EL (cell line): ENCODE results near the gene RFFL.
"Not testable (repeated sequence)": the region's sequence is repeated elsewhere in the genome, so short reads cannot be mapped to it uniquely, and the experiment has no call there.

Experiments
- DNase-seq: peaks from one replicate; pipeline ENCODE4 v3.0.0-alpha.2; 2016

Gene RFFL, protein sequence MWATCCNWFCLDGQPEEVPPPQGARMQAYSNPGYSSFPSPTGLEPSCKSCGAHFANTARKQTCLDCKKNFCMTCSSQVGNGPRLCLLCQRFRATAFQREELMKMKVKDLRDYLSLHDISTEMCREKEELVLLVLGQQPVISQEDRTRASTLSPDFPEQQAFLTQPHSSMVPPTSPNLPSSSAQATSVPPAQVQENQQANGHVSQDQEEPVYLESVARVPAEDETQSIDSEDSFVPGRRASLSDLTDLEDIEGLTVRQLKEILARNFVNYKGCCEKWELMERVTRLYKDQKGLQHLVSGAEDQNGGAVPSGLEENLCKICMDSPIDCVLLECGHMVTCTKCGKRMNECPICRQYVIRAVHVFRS

DNA sequence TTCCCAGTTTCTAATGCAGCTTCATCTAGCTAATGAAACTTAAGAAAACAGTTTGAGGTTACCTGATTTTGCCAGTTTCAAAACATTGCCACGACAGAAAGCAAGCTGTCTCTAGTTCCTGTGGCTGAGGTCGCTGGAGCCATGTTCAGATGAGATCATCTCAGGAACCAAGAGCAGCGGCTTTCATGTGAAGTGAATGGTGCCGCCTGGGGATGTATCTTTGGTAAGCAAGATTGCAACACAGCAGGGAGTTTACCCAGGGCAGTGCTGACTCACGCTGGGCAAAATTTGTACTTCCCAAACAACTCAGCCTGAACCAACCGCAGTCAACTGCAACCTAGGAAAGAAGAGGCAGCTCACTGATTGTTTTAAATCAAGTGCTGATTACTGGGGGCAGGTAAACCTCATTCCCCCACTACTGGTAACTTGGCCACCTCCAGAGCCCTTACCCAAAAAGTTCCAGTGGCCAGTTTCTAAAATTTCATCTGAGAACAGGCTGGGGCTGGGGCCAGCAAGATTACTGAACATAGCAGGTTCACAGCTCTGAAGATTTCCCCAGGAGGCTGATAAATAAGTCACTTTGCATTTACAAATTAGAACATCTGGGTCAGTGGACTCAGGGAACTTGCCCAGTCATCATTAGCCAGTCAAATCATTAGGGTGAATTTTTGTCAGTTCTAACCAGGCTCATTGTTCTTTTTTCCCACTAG, at the start of gene RFFL:
TSS of gene RFFL (minus strand) at position 194 of the 710 bp plus-strand sequence. CDS start 37,154 bp downstream, outside the sequence.
- peak; percentile 98 for DNase-seq

DNA sequence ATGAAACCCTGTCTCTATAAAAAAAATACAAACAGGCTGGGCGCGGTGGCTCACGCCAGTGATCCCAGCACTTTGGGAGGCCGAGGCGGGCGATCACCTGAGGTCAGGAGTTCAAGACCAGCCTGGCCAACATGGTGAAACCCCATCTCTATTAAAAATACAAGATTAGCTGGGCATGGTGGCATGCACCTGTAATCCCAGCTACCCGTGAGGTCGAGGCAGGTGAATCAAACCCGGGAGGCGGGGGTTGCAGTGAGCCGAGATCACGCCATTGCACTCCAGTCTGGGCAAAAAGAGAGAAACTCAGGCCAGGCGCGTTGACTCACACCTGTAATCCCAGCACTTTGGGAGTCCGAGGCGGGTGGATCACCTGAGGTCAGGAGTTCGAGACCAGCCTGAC, 47.3 kb upstream of the RFFL start:
- DNase-seq = not testable (repeated sequence)

DNA sequence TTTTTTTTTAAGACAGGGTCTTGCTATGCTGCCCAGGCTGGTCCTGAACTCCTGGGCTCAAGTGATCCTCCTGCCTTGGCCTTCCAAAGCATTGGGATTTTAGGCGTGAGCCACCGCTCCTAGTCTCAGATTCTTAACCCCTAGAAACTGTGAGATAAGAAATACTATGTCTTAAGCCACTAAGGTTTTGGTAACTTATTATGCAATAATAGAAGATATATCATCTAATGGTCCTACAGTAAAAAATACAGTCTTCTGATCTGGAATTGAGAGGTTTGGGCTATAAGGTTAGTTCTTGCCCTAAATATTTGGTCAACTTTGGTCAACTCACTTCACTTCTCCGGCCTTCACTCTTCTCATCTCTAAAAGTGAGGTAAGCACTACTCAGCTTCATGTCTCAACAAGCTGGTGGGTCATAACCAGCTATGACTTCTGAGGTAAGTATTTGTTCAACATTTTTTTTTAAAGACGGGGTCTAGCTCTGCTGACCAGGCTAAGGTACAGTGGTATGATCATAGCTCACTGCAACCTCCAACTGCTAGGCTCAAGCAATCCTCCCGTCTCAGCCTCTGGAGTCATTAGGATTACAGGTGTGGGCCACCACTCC, 41.4 kb upstream of the RFFL start:
- no peak for DNase-seq

DNA sequence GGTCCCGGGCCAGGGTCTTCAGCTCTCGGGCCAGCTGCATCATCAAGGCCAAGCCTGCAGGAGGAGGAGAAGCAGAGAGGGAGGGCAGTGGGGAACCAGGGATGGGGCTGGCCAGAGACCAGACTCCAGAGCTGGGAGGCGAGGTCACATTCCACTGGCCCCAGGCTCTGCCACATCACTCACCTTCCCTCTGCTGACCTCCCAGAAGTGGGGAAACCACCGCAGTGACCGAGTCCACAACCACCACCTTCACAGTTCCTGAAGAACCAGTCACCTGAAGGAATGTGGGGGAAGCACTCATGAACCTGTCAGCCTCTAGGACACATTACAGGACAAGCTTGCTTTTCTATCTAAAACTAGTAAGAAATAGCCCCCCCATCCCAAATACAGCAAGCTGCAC, 39.8 kb upstream of the RFFL start:
- no peak for DNase-seq

DNA sequence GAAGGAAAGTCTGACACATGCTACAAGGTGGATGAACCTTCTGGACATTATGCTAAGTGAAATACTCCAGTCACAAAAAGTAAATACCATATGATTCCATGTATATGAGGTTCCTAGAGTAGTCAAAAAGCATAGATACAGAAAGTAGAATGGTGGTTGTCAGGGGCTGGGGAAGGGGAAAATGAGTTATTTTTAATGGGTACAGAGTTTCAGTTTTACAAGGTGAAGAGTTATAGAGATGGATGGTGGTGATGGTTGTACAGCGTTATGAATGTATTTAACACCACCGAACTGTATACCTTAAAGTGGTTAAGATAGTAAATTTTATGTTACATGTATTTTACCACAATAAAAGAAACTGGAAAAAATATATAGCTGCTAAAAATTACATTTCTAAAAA, 38.2 kb upstream of the RFFL start:
- no peak for DNase-seq

DNA sequence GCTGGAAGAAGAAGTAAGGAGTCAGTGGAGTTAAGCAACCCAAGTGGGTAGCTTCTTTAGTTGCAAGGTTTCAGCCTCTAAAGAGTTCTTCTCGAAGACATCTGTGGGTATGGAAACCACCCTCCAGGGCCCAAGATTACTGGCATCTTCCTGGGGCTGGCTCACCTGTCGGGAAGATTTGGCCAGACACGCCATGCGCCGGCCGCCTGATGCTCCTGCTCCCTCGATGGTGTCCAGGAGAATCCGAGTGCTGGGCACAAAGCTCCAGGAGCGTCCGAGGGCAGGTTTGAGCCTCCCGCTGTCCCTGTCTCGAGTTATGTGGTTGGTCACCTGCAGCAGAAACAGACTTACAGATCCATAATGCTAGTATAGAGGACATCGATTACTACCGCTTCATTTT, 37.5 kb upstream of the RFFL start:
- no peak for DNase-seq

DNA sequence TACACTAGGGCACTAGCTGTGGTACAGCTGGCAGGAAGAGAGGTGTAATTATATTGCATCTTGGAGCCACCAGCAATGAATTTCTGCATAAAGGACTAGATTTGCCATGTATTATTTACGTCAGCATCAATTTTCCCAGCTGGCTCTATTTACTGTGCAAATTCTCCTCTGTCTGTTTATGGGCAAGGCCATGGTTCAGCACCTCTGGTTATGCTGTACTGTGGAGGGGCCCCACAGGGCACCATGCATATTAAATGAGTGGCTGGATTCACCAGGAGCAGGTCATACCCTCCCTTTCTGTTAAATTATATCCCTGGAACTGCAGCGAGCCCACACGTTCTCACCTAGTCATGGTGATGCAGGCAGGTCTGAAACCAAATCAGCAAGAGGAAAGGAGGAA, 36.4 kb upstream of the RFFL start:
- DNase-seq = no peak

DNA sequence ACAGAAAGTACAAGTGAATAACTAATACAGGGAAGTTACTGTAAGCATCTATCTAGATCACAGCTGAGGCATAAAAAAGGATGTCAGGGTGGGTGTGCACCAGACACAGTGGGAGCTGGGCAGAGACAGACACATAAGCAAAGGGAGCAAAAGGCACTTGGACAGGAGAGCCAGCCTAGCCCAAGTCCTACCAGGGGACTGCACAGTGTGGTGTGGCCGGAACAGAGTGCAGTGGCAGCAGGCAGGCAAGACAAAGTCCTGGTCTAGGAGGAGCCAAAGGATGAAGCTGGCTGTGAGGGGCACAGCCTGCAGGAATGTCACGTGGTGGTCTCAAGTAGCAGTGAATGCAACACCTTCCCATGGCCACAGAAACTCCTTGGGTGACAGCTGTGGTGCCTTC, 34.3 kb upstream of the RFFL start:
- DNase-seq = no peak

DNA sequence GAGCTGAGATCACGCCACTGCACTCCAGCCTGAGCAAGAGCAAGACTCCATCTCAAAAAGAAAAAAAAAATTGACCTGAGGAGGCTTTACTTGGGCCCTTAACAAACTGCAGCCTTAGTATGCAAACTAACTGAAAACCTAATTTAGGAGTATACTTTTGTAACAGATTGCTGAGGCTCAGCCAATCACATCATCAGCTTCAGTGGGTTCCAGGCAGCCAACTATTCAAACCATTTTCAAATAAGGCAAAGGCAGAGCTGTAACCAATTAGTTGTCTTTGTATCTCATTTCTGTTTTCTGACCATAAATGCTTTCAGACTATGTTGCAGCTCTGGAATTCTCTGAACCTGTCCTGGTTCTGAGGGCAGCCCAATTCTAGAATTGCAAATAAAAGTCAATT, 32.2 kb upstream of the RFFL start:
- DNase-seq = no peak

DNA sequence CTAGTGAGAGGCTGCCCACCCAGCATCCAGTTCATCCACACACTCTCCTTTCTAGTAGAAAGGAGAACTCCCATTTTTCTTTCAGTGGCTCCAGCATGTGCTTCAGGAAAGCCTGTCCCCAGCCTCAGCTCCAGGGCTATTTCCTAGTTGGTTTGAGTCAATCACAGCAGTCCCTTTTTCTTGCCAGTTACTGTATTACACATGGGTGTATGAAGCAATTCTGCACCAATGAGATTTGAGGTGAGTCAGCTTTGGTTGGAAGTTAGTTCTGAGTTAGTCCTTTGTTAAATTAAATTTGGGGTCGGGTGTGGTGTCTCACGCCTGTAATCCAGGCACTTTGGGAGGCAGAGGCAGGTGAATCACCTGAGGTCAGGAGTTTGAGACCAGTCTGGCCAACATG, 31.4 kb upstream of the RFFL start:
- peak; percentile 80 for DNase-seq

DNA sequence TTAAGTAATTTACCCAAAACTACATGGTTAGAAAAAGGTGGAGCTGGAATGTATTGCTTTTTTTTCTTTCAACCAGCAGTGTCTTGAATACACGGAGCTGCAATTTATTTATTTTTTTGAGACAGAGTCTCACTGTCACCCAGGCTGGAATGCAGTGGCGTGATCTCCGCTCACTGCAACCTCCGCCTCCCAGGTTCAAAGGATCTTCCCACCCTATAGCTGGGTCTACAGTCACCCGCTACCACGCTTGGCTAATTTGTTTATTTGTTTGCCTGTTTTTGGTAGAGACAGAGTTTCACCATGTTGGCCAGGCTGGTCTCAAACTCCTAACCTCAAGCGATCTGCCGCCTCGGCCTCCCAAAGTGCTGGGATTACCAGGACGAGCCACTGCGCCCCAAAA, 27.2 kb upstream of the RFFL start:
- not testable (repeated sequence) for DNase-seq

DNA sequence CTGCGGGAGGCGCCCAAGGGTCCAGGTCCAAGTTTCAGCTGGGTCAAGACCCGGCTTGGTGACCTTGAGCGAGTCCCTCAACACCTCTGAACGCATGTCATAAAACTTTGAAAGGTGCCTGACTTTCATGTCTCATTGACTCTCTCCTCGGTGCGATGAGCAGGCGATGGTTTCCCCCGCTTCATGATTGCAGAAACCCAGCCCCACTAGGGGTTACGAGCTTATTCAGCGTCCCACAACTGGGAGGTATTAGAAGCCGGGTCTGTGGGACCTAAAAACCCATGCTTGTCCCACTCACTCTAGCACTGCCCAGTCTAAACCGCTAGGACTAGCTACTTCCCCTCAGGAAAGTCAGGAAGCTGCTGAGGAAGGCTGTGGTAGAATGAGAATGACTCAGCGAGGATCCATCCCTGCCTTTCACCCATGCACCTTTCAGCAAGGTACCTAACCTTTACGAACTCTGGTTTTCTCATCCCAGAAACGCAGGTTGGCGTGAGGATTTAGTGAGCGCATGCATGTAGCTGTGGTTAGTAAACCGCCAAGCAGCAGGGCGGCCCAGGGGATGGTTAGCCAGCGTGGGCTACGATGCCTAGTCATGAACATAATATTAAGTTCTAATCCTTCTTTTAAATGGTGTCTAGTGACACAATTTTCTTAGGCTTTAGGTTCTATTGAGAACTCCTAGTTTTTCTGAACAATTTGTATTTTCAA, 26.2 kb upstream of the RFFL start:
- DNase-seq = peak; percentile 65

DNA sequence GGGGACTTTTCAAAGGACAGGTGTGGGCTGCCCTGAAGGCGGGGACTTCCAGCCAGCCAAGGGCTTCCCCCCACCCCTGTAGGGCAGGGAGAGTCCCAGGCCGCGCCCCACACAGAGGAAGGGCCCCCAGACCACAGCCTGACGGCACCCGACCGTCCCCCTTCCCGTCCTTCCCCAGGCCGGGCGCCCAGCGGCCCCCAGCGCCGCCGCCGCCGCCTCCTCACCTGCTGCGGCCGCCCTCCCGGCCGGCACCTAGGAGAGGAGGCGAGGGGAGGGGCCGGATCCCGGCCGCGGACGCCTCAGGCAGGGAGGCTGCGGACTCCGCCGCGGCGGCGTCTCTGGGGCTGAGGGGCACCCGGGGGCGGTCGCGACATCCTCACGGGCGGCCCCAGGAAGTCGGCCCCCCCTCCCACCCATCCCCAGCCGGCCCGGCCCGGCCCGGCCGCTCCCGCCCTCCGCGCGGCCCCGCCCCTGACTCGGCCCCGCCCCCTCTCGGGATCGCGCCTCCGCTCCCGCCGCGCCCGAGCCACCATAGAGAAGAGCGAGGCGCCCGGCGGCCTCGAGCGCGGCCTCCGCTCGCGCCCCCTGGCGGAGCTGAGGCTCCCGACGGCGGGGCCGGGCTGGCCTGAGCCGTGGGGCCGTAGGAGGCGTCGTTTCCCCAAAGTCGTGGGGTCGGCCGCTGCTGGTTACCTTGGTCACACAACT, 25.5 kb upstream of the RFFL start:
- DNase-seq = peak; percentile 87

DNA sequence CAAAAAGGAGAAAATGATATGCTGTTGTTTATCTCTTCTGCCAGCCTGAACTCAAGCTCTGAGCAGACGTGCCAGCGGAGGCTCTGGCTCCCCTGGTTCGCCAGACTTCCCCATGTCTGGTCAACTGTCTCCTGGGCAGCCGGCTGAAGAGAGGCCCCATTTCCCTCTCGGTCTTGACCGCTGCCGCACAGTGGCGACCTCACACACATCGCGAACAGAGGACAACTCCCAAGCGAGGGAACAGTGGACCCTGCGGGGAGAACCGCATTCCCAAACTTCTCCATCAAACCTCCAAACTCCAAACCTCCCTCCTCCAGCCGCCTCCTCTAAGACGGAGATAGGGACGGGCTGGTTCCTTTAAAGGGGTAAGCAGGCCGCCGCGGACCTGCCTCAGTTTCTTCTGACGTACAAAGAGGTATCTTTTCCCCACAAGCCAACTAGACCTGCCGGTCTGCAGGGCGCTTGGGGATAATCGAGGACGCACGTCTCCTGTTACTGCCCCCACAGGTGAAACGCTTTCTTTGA, 24.9 kb upstream of the RFFL start:
- peak; percentile 65 for DNase-seq

DNA sequence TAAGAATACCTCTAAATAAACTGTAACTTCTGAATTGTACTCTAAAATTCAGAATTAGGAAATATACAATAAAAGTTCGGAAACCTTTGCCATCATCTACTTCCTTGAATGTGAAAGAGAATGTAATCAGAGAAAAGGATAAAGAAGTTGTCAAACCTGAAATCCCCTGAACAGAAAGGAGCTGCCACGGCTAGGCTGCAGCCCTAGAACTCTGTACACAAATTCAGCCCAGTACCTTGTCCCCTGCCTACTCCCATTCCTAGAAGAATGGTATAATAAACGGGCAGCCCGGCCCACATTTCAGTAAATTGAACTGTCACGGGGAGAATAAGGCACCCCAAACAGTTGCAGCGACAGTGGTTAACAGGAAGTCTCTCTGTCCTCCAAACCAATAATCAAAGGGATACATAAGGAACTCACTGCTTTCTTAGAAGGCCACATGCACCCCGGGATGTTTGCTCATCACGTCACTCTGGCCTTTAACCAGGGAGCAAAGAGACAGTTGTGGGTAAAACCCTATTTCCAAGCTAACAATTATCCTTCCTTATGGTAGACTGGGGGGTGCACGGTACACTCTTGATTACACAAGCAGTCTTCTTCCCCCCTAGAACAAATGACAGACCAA, 24.3 kb upstream of the RFFL start:
- peak; percentile 54 for DNase-seq

DNA sequence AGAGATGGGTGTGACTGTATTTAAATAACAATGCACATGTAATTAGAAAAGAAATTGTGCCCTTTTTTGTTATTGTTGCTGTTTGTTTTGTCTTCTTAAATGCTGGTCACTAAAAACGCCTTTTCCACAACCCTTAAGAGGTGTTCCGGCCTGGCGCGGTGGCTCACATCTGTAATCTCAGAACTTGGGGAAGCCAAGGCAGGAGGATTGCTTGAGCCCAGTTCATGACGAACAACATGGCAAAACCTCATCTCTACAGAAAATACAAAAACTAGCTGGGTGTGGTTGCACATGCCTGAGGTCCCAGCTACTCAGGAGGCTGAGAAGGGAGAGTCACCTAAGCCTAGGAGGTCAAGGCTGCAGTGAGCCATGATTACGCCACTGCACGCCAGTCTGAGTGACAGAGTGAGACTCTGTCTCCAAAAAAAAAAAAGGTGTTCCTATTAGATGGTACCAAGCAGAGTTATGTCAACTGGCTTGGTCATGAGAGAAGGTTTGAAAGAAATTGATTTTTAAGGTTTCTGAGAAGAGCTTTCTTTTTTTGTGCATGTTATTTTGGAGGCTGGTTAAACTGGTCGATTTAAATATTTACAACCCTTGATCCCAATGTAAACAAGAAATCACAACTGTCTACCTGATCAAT, 23.5 kb upstream of the RFFL start:
- no peak for DNase-seq

DNA sequence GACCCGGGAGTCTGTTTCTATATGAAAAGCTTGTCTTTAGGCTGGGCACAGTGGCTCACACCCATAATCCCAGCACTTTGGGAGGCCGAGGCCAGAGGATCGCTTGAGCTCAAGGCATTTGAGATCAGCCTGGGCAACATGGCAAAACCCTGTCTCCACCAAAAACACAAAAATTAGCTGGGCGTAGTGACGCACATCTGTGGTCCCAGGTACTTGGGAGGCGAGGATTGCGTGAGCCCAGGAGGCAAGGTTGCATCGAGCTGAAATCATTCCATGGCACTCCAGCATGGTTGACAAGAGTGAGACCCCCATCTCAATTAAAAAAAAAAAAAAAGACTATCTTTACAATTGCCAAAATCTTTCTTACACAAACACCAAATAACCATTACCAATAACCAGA, 22.7 kb upstream of the RFFL start:
- DNase-seq = no peak

DNA sequence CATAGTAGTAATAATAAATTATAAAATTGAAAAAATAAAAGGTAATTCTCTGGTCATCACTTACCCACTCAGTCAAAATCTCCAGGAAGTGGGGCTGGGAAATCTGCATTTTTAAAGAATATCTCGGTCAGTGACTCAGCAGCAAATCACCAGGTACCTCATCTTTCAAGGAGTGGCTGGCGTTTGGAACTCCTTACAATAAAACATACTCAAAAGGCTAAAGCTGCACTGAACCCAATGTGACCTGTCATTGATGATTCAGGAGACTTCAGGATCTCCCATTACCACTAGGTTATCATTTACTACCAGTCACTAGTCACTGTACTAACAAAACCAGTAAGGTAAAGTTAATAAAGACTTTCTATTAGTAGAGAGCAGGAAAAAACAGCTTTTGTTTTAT, 21.5 kb upstream of the RFFL start:
- peak; percentile 76 for DNase-seq

DNA sequence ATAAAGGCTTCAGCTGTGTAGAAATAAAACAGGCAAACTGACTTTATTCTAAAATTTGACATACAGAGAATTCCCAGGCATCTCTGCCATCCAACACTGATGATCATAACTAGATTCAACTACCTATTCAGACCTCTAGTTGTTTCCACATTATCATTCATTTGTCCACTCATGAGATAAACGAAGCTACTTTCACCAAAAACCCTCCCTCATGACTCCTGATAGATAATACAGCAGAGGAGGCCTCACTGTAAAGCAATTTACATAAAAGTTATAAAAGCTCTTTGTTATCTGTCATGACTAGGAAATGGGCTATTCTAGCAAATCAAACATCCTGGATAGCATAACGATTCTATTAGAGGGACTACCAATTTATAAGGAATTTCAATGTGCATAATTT, 19.6 kb upstream of the RFFL start:
- DNase-seq = no peak

DNA sequence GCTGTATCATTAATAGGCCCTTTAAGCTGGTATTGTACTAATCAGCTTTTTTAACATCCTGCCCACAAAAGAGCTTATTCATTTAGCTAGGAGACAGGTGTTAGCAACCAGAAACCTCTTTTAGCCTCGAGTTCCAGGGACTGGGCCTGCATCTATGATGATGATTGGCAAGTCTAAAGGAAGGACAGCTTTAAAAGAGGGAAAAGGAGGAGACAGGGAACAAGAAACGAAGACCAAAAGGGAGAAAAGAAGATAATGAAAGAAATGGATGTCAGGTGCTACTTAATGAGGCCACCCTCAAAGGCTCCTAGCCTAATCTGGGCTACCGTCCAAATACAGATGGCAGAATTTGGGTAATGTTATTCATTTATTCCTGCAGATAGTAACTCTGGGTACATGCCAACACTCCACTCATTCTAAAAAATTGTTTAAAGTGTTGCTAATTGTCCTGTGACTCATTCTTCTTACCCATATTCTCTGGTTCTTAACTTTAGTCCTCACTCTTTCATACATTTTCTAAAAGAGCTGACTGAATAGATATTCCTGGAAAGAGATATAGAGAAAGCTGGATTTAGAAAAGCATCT, 18.7 kb upstream of the RFFL start:
- DNase-seq = peak; percentile 96

DNA sequence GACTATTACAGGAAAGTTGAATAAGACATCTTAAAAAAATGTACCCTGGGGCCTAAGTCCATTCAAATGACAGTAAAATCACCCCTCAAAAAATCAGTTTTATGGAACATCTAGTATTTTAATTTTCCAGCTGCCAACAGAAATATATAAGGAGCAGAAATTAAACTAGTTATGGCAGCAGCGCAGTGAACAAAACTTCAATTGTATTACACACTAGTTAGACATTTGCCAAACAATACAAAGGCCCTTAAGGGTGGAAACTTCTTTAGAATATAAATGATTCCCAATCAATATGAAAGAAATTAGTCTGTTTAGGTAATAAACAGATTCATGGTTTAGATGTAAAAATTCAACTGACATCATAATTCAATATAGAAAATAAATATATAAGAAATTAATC, 18.1 kb upstream of the RFFL start:
- DNase-seq = no peak
